Endothelial cell of umbilical vein (primary cell): ENCODE data around the gene BICRA. TPM values are rescaled to one million over a fixed set of nuclear protein-coding genes. Genes with fewer than 3 reads are reported as not detected.

ENCODE experiments used
- BruUV-seq: library from RNA; stranded (reverse); fragments of 400-500 nt; replicated peaks from 2 replicates; lab custom pipeline; 2021; lab: Mats Ljungman, UMichigan
- CTCF ChIA-PET: fragments of 300-600, 350-600 bp; sonication (Branson Sonifier 250); formaldehyde crosslinking; loops from one replicate; lab custom pipeline; 2021; ENCODE audit warnings: antibody characterized with exemption, inconsistent platforms; lab: Charles Lee
- POLR2A ChIA-PET: fragments of 300-600, 350-600 bp; sonication (Branson Sonifier 250); formaldehyde crosslinking; loops from one replicate; lab custom pipeline; 2021; ENCODE audit warnings: antibody characterized with exemption, inconsistent platforms; lab: Charles Lee
- DNase-seq: peaks from one replicate; pipeline ENCODE4 v3.0.0-alpha.2; 2011; ENCODE audit warnings: low read depth, low spot score
- FAIRE-seq: peaks from 2 replicates; lab custom pipeline; 2011; peaks lifted over from hg19 to GRCh38; lab: Jason Lieb, UNC
- H2AFZ ChIP-seq: 2 replicates; pipeline ENCODE4 v1.6.0; 2012; ENCODE audit warnings: low read depth, low read length, control low read depth, inconsistent platforms
- H3K27ac ChIP-seq: 2 replicates; pipeline ENCODE4 v1.5.1; 2011; ENCODE audit warnings: low read depth, mild to moderate bottlenecking, control low read depth, low read length, moderate library complexity; ENCODE audit not compliant: insufficient read depth
- H3K27me3 ChIP-seq, 2 experiments: 2 replicates each; pipeline versions ENCODE4 v1.6.0 to v1.6.1; 2011; ENCODE audit warnings: low read length in 2 of 2, mixed read lengths in 1 of 2; ENCODE audit not compliant: control insufficient read depth in 2 of 2, insufficient read depth in 2 of 2
- H3K36me3 ChIP-seq, 2 experiments: 2 replicates in 1 of 2; 3 replicates in 1 of 2; pipeline ENCODE4 v1.5.1; 2011; ENCODE audit warnings: low read length in 2 of 2, mild to moderate bottlenecking in 1 of 2, moderate library complexity in 1 of 2; ENCODE audit not compliant: control insufficient read depth in 2 of 2, insufficient read depth in 2 of 2; ENCODE audit errors: extremely low read depth in 1 of 2
- H3K4me1 ChIP-seq: 3 replicates; pipeline ENCODE4 v1.5.1; 2011; ENCODE audit warnings: mild to moderate bottlenecking, low read length; ENCODE audit not compliant: control insufficient read depth, insufficient read depth; ENCODE audit errors: extremely low read depth
- H3K4me2 ChIP-seq: 2 replicates; pipeline ENCODE4 v1.6.1; 2011; ENCODE audit warnings: low read length, control low read depth, mixed read lengths; ENCODE audit not compliant: insufficient read depth
- H3K4me3 ChIP-seq, 3 experiments: fragments of 200-600 bp in 1 of 3; sonication (generic), shearing (Covaris generic) in 1 of 3; replicated peaks in 1 of 3; 2 replicates each; pipeline ENCODE4 v1.5.1; 2011 to 2016; ENCODE audit warnings: control low read depth in 3 of 3, low read length in 3 of 3, mild to moderate bottlenecking in 2 of 3, inconsistent platforms in 1 of 3, low read depth in 1 of 3, moderate library complexity in 1 of 3; ENCODE audit not compliant: insufficient read depth in 1 of 3
- H3K79me2 ChIP-seq: 2 replicates; pipeline ENCODE4 v1.6.0; 2012; ENCODE audit warnings: low read length, inconsistent platforms; ENCODE audit not compliant: control insufficient read depth, insufficient read depth
- H3K9ac ChIP-seq: replicated peaks from 2 replicates; pipeline ENCODE3; 2011; ENCODE audit warnings: low read length, control low read depth; ENCODE audit not compliant: insufficient read depth; ENCODE audit errors: extremely low read depth
- H3K9me1 ChIP-seq: replicated peaks from 3 replicates; pipeline ENCODE4 v1.6.0; 2011; ENCODE audit warnings: mild to moderate bottlenecking, low read length; ENCODE audit not compliant: control insufficient read depth, insufficient read depth; ENCODE audit errors: extremely low read depth
- H3K9me3 ChIP-seq: replicated peaks from 2 replicates; pipeline ENCODE4 v1.5.1; 2012; ENCODE audit warnings: low read length, inconsistent platforms; ENCODE audit not compliant: control insufficient read depth, insufficient read depth
- H4K20me1 ChIP-seq: replicated peaks from 2 replicates; pipeline ENCODE3; 2011; ENCODE audit warnings: mild to moderate bottlenecking, low read length; ENCODE audit not compliant: control insufficient read depth, insufficient read depth; ENCODE audit errors: extremely low read depth
- CTCF ChIP-seq, 2 donors: IDR thresholded peaks; 1 replicate in 1 of 2; 2 replicates in 1 of 2; pipeline ENCODE4 v1.5.1; 2011; ENCODE audit warnings: low read length in 2 of 2, mild to moderate bottlenecking in 2 of 2, moderate library complexity in 2 of 2, control low read depth in 1 of 2, inconsistent platforms in 1 of 2, low read depth in 1 of 2; ENCODE audit not compliant: insufficient read depth in 1 of 2; ENCODE audit errors: extremely low read depth in 1 of 2
- EZH2 ChIP-seq: IDR thresholded peaks from 2 replicates; pipeline ENCODE4 v1.6.1; 2012; ENCODE audit warnings: borderline replicate concordance, low read depth, mild to moderate bottlenecking, moderate library complexity, low read length, inconsistent platforms; ENCODE audit not compliant: severe bottlenecking
- FOS ChIP-seq: IDR thresholded peaks from 2 replicates; pipeline ENCODE4 v1.6.1; 2011; ENCODE audit warnings: mild to moderate bottlenecking, low read length, moderate library complexity, borderline replicate concordance; ENCODE audit not compliant: insufficient read depth
- GATA2 ChIP-seq: IDR thresholded peaks from 2 replicates; pipeline ENCODE4 v1.7.0; 2011; ENCODE audit warnings: low read depth, mild to moderate bottlenecking, moderate library complexity, mixed read lengths, low read length; ENCODE audit not compliant: insufficient read length, insufficient read depth
- JUN ChIP-seq: IDR thresholded peaks from 2 replicates; pipeline ENCODE4 v1.6.1; 2011; ENCODE audit warnings: borderline replicate concordance, low read depth; ENCODE audit not compliant: insufficient read length, insufficient read depth
- MAX ChIP-seq: IDR thresholded peaks from 2 replicates; pipeline ENCODE4 v1.6.1; 2011; ENCODE audit not compliant: insufficient read depth, insufficient read length
- MYC ChIP-seq: IDR thresholded peaks from one replicate; pipeline ENCODE4 v1.6.1; 2011; ENCODE audit warnings: mild to moderate bottlenecking, low read depth, low read length
- POLR2A ChIP-seq: IDR thresholded peaks from 2 replicates; pipeline ENCODE4 v1.6.1; 2012; ENCODE audit warnings: low read depth, mild to moderate bottlenecking, control low read depth, low read length
- POLR2AphosphoS5 ChIP-seq: IDR thresholded peaks from 2 replicates; pipeline ENCODE4 v1.6.1; 2012; ENCODE audit warnings: low read depth, mild to moderate bottlenecking, control low read depth, low read length, moderate library complexity; ENCODE audit not compliant: insufficient read depth
- dilution Hi-C: fragments of 300-500 bp; cut with MboI; formaldehyde crosslinking; loops from one replicate; pipeline ENCODE4 v1.15.0; 2019; ENCODE audit warnings: low sequenced_read_pairs; ENCODE audit not compliant: extremely low pct_ligation_motif_present
- intact Hi-C: fragments of 100-400 bp; cut with micrococcal nuclease; formaldehyde crosslinking; loops from one replicate; pipeline ENCODE4 v1.10.0; 2022
- polyA plus RNA-seq, 4 experiments: library from polyadenylated mRNA; depleted of rRNA in 3 of 4; stranded (reverse) in 3 of 4; unstranded in 1 of 4; fragments of >200 nt; gene quantifications; 2 replicates each; pipeline versions ENCODE4 v1.2.1 to v1.2.3, GENCODE V29; 2011 to 2012; ENCODE audit warnings: missing spikeins in 1 of 4
- total RNA-seq: library from RNA; stranded (reverse); gene quantifications from 2 replicates; pipeline ENCODE4 v1.2.3, GENCODE V29; 2021

The BICRA gene
- total and polyA plus RNA-seq, 2 donors (not counting 3 experiments of a cell fraction or from before 2014, with no cell fraction given): 3.8 to 20.5 TPM

- Histone ChIP-seq H2AFZ (no peak overlapping the region), H3K27ac (no peak overlapping the region), H3K4me2 (no peak overlapping the region), H3K9ac (no peak overlapping the region), H3K79me2 (peaks cover 99% of the 10 kb centered on the region), H3K9me1 (no peaks in the 10 kb centered on the region), H3K27me3 (no peaks in the 10 kb centered on the region), H3K4me1 (peaks cover 28% of the 10 kb centered on the region), H3K4me3 (no peak overlapping the region), H3K9me3 (no peaks in the 10 kb centered on the region), H3K36me3 (peaks cover 0 to 5% of the 10 kb centered on the region in 2 experiments), H4K20me1 (peaks cover 5% of the 10 kb centered on the region)
- no peak for DNase-seq
- CTCF ChIA-PET: no interaction called here
- BruUV-seq: no TSS peak
- intact Hi-C loops (loop anchor here (5.0 kb wide), 2 partner anchors 177 to 267 kb away; partner anchors contain the start of gene DHX34), dilution Hi-C loops (no loop called here)
- POLR2A ChIA-PET: no interaction called here
- FAIRE-seq: no peak
- TF ChIP-seq POLR2AphosphoS5 (no peak), GATA2 (no peak), FOS (no peak), EZH2 (no peak), POLR2A (no peak)
Observed at GRCh38 chr19:47614559-47614958, 5.6 kb downstream of the BICRA start.

GRCh38 chr19:47615230-47615629, 6.3 kb downstream of the BICRA start:
- H4K20me1 ChIP-seq: peaks cover 5% of the 10 kb centered on the region
- no peak overlapping the region for H3K27ac ChIP-seq
- no peaks in the 10 kb centered on the region for H3K27me3 ChIP-seq
- no TSS peak for BruUV-seq
- no peak overlapping the region for H3K4me3 ChIP-seq
- peaks cover 99% of the 10 kb centered on the region for H3K79me2 ChIP-seq
- intact Hi-C loops (no loop called here), dilution Hi-C loops (no loop called here)
- FAIRE-seq (no peak), DNase-seq (no peak)
- H3K4me2 ChIP-seq: no peak overlapping the region
- ChIA-PET CTCF (no interaction called here), POLR2A (no interaction called here)
- peaks cover 0 to 5% of the 10 kb centered on the region in 2 experiments for H3K36me3 ChIP-seq
- peaks cover 28% of the 10 kb centered on the region for H3K4me1 ChIP-seq
- TF ChIP-seq JUN: no peak
- TF ChIP-seq MYC: no peak
- no peak for TF ChIP-seq POLR2AphosphoS5
- TF ChIP-seq GATA2: no peak
- TF ChIP-seq FOS: no peak
- no peak for TF ChIP-seq POLR2A
- TF ChIP-seq CTCF (IDR thresholded peaks at IDR 0.05; ENCODE audit: extremely low read depth in 1 of 2, insufficient read depth in 1 of 2, low read depth in 1 of 2, low read length in 2 of 2): no peak
- no peak for TF ChIP-seq EZH2
- TF ChIP-seq MAX: no peak
- no peaks in the 10 kb centered on the region for H3K9me1 ChIP-seq
- no peaks in the 10 kb centered on the region for H3K9me3 ChIP-seq
- no peak overlapping the region for H2AFZ ChIP-seq
- no peak overlapping the region for H3K9ac ChIP-seq
